ENCODE results near the gene KIF6.
"Not testable (repeated sequence)": the region's sequence is repeated elsewhere in the genome, so short reads cannot be mapped to it uniquely, and the experiment has no call there.

KIF6 gene

DNA sequence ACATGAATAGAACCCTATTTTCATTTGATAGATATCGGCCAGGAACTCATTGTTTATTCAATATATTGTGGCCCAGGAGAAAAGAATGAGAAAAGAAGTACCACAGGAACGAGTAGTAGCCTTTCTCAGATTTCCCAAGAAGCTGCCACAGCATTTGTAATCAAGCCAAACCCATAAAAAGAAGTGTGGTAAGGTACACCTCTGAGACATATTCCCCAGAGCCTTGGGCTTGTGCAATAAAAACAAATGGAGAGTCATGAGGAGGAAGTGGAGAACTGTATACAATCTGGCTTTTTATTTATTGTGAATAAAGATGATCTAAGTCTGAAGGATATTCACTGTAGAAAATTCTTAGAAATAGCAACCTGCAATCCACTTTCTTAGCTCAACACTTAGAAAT, 36.7 kb downstream of the KIF6 start:
- no peak overlapping the region for H3K4me3 Mint-ChIP-seq
- H3K27me3 Mint-ChIP-seq: peaks cover 1% of the 10 kb centered on the region
- no peak overlapping the region for H3K27ac Mint-ChIP-seq
- no peak for DNase-seq
- H3K36me3 Mint-ChIP-seq: no peaks in the 10 kb centered on the region
- no peaks in the 10 kb centered on the region for H3K4me1 Mint-ChIP-seq
- no peaks in the 10 kb centered on the region for H3K9me3 Mint-ChIP-seq
- CTCF ChIA-PET: no interaction called here

DNA sequence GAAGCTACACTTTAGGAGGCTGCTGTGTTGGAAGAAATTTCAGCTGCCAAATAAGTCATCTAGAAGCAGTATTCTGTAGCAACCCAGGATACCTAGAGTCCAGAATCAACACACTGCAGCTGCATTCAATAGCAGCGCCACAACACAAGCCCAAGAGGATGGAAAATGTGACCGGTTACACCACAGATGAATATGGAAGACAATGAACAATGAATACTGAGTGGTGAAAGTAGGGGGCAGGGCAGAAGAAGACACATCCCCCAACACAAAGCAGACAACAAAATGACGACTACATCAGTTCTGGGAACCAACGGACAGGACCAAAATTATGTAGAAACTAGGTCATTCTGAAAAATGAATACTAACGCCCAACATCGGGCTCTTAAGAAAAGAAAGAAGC, 38.2 kb downstream of the KIF6 start:
- no peak for DNase-seq
- no peaks in the 10 kb centered on the region for H3K27me3 Mint-ChIP-seq
- CTCF ChIA-PET: no interaction called here
- no peaks in the 10 kb centered on the region for H3K9me3 Mint-ChIP-seq
- H3K27ac Mint-ChIP-seq: no peak overlapping the region
- H3K4me3 Mint-ChIP-seq: no peak overlapping the region
- H3K4me1 Mint-ChIP-seq: no peaks in the 10 kb centered on the region
- H3K36me3 Mint-ChIP-seq: no peaks in the 10 kb centered on the region

- no peaks in the 10 kb centered on the region for H3K9me3 Mint-ChIP-seq
- H3K4me3 Mint-ChIP-seq: no peak overlapping the region
- CTCF ChIA-PET: no interaction called here
These were observed 39.3 kb downstream of the KIF6 start for GRCh38 chr6:39685938-39686337.

DNA sequence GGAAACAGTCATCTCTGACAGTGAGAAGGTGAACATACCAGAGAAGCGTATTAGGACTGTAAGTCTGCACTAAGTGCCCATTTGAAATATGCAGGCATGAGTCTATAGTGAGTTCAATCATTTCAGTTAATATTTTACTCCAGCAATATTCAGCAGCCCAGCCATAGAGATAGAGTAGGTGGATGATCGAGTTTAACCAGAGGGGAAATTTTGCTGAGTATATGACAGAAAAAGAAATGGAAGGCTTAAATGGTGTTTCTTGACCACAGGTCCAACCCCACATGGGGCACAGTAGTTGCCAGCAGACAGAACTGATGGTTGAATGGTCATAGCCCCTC, 39.8 kb downstream of the KIF6 start:
- Mint-ChIP-seq H3K4me3 (no peak overlapping the region), H3K27ac (no peak overlapping the region), H3K9me3 (no peaks in the 10 kb centered on the region), H3K36me3 (no peaks in the 10 kb centered on the region), H3K4me1 (no peaks in the 10 kb centered on the region), H3K27me3 (no peaks in the 10 kb centered on the region)
- CTCF ChIA-PET: no interaction called here
- DNase-seq: no peak

More at GRCh38 chr6:39685938-39686337, 39.3 kb downstream of the KIF6 start:
- no peak overlapping the region for H3K27ac Mint-ChIP-seq
- no peaks in the 10 kb centered on the region for H3K36me3 Mint-ChIP-seq
- no peaks in the 10 kb centered on the region for H3K27me3 Mint-ChIP-seq
- DNase-seq: no peak
- H3K4me1 Mint-ChIP-seq: no peaks in the 10 kb centered on the region

DNA sequence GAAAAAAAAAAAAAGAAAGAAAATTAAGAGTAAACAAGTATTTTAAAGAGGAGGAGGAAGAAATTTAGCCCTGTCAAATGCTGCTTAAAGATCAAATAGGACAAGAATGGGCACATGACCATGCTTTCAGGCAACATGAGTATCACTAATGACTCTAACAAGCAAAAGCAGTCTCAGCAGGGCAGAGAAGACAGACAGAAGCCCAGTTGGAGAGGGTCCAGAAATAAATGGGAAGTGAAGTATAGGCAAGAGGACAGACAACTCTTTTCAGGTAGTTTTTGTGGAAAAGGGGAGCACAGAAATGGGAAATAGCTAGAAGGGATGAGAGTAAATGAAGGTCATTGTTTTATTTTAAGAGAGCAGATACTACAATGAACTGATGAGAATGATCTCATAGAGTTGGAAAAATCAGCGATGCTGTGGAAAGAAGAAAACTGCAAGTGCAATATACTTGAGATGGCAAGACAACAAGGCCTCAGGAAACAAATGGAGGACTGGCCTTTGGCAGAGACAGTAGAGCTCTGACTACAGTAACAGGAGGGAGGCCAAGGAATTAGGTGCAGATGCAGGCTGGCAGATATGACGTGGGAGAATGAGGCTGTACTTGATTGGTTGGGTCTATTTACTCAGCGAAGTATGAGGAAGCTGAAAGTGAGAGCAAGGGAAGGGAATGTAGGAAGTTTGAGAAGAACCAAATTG, 40.3 kb downstream of the KIF6 start:
- DNase-seq: no peak
- Mint-ChIP-seq H3K36me3 (no peaks in the 10 kb centered on the region), H3K9me3 (no peaks in the 10 kb centered on the region), H3K4me1 (no peaks in the 10 kb centered on the region), H3K4me3 (no peak overlapping the region), H3K27ac (no peak overlapping the region), H3K27me3 (no peaks in the 10 kb centered on the region)
- CTCF ChIA-PET: no interaction called here

DNA sequence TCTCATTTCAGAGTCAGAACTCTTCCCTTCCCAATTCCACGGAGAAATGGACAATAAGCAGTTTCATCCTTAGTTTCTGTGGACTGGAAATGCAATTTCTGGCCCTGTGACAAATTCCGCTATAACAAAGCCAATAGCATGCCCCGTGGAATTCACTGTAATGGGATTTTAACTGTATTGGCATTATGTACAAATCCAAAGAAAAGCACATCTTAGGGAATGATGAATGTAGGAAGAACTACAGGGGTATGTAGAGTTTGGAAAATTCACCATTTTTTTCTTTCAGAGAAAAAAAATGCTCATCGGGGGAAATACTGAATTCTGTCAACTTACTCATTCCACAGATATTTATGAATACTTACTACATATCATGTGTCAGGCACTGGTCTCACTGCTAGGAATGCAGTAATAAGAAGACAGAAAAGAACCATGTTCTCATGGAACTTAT, 43.5 kb downstream of the KIF6 start:
- Mint-ChIP-seq H3K9me3 (no peaks in the 10 kb centered on the region), H3K4me1 (no peaks in the 10 kb centered on the region), H3K27ac (no peak overlapping the region), H3K4me3 (no peak overlapping the region), H3K36me3 (no peaks in the 10 kb centered on the region), H3K27me3 (no peaks in the 10 kb centered on the region)
- CTCF ChIA-PET: no interaction called here
- no peak for DNase-seq

DNA sequence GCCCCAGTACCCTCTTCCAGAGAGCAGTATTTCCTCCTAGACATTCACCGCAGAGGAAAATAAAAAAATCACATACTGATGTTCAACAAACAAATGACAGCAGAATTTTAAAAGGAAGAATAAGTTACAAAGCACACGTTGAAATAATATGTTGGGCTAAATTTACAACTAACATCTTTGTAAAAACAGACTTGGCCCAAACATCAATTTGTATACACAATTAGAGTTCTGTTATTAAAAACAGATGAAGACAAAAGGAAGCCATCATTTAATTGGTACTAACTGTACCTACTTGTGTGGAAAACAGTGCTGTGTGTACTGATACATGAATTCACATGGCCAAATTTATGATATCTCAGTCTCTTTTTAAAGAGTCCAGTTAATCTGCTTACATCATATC, 46.3 kb downstream of the KIF6 start:
- DNase-seq: no peak
- no peaks in the 10 kb centered on the region for H3K4me1 Mint-ChIP-seq
- CTCF ChIA-PET: no interaction called here

GRCh38 chr6:39677318-39677717, 47.9 kb downstream of the KIF6 start:
- H3K4me1 Mint-ChIP-seq, DNase-seq, H3K4me3 Mint-ChIP-seq, CTCF ChIA-PET, H3K9me3 Mint-ChIP-seq, H3K27me3 Mint-ChIP-seq, H3K36me3 Mint-ChIP-seq, H3K27ac Mint-ChIP-seq: not testable (repeated sequence)

More for the DNA sequence above, 46.3 kb downstream of the KIF6 start:
- H3K27me3 Mint-ChIP-seq: no peaks in the 10 kb centered on the region
- no peak overlapping the region for H3K4me3 Mint-ChIP-seq
- no peaks in the 10 kb centered on the region for H3K9me3 Mint-ChIP-seq
- no peak overlapping the region for H3K27ac Mint-ChIP-seq
- H3K36me3 Mint-ChIP-seq: no peaks in the 10 kb centered on the region

- Mint-ChIP-seq H3K4me3 (no peak overlapping the region), H3K27ac (no peak overlapping the region), H3K9me3 (no peaks in the 10 kb centered on the region), H3K27me3 (no peaks in the 10 kb centered on the region), H3K36me3 (no peaks in the 10 kb centered on the region), H3K4me1 (no peaks in the 10 kb centered on the region)
- no peak for DNase-seq
- CTCF ChIA-PET: interaction anchor here (0.6 kb wide), 1 partner anchor 67 kb away, joined by 3 read pairs; no protein-coding TSS in a partner anchor
These were observed 54.7 kb downstream of the KIF6 start for GRCh38 chr6:39670519-39670918.

GRCh38 chr6:39669973-39670342, 55.2 kb downstream of the KIF6 start:
- H3K4me1 Mint-ChIP-seq: no peaks in the 10 kb centered on the region
- no peaks in the 10 kb centered on the region for H3K9me3 Mint-ChIP-seq

DNA sequence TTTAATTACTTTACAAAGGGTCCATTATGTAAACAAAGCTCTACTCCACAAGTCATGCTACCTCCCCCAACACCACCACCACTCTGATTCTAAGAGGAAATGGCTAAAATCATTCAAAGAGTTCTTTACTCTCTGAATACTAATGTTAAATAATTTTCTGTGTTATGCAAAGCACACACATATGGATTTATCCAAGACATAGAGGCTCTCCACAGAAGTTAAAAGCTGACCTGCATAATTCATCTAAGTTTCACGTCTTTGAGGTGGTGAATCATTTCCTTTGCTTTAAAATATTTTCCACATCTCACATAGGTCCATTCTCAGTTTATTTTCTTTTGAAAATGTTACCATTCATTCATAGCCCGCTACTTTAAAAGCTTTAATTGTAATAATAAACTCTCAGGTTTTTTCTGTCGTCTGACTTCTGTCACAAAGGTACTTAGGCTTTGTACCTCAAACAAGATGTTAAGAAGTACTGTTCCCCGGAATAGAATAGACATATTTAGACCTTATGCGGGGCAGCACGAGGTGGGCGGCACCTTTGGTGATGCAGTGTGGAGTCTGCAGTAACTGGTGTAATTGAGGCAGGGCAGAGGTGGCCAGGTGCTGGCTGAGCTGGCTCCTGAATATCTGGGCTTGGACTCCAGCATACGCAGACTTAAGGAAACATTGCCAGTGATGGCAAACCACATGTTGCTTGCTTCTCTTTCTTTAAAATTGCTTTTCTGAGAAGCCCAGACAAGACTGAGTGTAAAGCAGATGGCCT, 55.8 kb downstream of the KIF6 start:
- Mint-ChIP-seq H3K36me3 (no peaks in the 10 kb centered on the region), H3K9me3 (no peaks in the 10 kb centered on the region), H3K4me1 (no peaks in the 10 kb centered on the region), H3K4me3 (no peak overlapping the region), H3K27me3 (no peaks in the 10 kb centered on the region), H3K27ac (no peak overlapping the region)
- DNase-seq: no peak
- CTCF ChIA-PET: no interaction called here

More at GRCh38 chr6:39669973-39670342, 55.2 kb downstream of the KIF6 start:
- Mint-ChIP-seq H3K27me3 (no peaks in the 10 kb centered on the region), H3K36me3 (no peaks in the 10 kb centered on the region), H3K27ac (no peak overlapping the region), H3K4me3 (no peak overlapping the region)
- CTCF ChIA-PET: no interaction called here
- DNase-seq: no peak

DNA sequence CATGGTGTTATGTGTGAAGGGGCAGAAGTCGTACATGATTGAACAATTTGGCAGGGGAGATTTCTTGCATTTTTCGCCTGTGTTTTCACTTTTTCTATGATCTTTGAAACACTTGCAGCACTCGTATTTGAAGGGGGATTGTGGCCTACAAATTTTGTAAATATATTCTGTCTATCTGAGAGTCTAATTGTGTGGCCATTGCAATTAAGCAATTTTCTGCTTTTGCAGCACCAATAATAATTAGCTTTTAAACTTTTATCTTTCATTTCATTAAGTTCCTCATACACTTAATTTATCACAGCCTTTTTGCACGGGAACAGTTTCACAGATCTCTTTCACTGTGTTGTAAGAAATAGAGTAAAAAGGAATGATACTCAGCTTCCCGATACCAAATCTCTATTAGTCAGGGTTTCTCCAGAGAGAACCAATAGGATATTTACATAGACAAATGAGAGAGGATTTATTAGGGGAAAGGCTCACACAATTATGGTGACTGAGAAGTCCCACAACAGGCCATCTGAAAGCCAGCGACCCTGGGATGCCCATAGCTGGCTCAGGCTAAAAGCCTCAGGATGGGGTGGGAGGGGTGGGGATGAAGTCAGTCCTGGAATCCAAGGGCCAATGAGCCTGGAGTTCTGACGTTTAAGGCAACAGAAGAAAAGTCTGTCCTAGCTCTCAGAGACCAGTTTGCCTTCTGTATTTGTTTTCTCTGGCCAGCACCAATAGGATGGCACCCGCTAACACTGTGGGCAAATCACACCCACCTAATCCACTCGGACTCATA, 58.3 kb downstream of the KIF6 start:
- Mint-ChIP-seq H3K4me1 (no peaks in the 10 kb centered on the region), H3K36me3 (no peaks in the 10 kb centered on the region), H3K27ac (no peak overlapping the region), H3K4me3 (no peak overlapping the region), H3K27me3 (peaks cover 4% of the 10 kb centered on the region), H3K9me3 (no peaks in the 10 kb centered on the region)
- no peak for DNase-seq
- CTCF ChIA-PET: no interaction called here

GRCh38 chr6:39665861-39666260, 59.3 kb downstream of the KIF6 start:
- no peaks in the 10 kb centered on the region for H3K36me3 Mint-ChIP-seq
- no peak overlapping the region for H3K4me3 Mint-ChIP-seq
- H3K27me3 Mint-ChIP-seq: peaks cover 4% of the 10 kb centered on the region
- no peak overlapping the region for H3K27ac Mint-ChIP-seq
- no peak for DNase-seq
- H3K4me1 Mint-ChIP-seq: no peaks in the 10 kb centered on the region
- H3K9me3 Mint-ChIP-seq: no peaks in the 10 kb centered on the region
- CTCF ChIA-PET: no interaction called here

- H3K4me1 Mint-ChIP-seq: no peaks in the 10 kb centered on the region
- CTCF ChIA-PET: no interaction called here
These were observed 61.0 kb downstream of the KIF6 start for GRCh38 chr6:39664173-39664572.

More at GRCh38 chr6:39664173-39664572, 61.0 kb downstream of the KIF6 start:
- Mint-ChIP-seq H3K9me3 (no peaks in the 10 kb centered on the region), H3K27ac (no peak overlapping the region), H3K27me3 (peaks cover 4% of the 10 kb centered on the region), H3K36me3 (no peaks in the 10 kb centered on the region), H3K4me3 (no peak overlapping the region)
- no peak for DNase-seq
